ENCODE results near the gene KIF14.
"Not testable (repeated sequence)": the region's sequence is repeated elsewhere in the genome, so short reads cannot be mapped to it uniquely, and the experiment has no call there.

The KIF14 gene

GRCh38 chr1:200542162-200542561 lies 78.4 kb downstream of the KIF14 start:
- DNase-seq: no peak

- DNase-seq: no peak
Observed at GRCh38 chr1:200540281-200540680, 80.3 kb downstream of the KIF14 start.

GRCh38 chr1:200538179-200538578 lies 82.4 kb downstream of the KIF14 start:
- DNase-seq: no peak

GRCh38 chr1:200535605-200536004 lies 84.9 kb downstream of the KIF14 start:
- no peak for DNase-seq

GRCh38 chr1:200530623-200531261 lies 89.8 kb downstream of the KIF14 start:
- DNase-seq: no peak

GRCh38 chr1:200528858-200529606 lies 91.5 kb downstream of the KIF14 start:
- DNase-seq: no peak

- no peak for DNase-seq
Observed at GRCh38 chr1:200527670-200528069, 92.9 kb downstream of the KIF14 start.

GRCh38 chr1:200526709-200527612 lies 93.6 kb downstream of the KIF14 start:
- no peak for DNase-seq

- DNase-seq: no peak
Observed at GRCh38 chr1:200525090-200525987, 95.2 kb downstream of the KIF14 start.

- DNase-seq: not testable (repeated sequence)
Observed at GRCh38 chr1:200524551-200524950, 96.0 kb downstream of the KIF14 start.

- no peak for DNase-seq
Observed at GRCh38 chr1:200524092-200524491, 96.5 kb downstream of the KIF14 start.

- no peak for DNase-seq
Observed at GRCh38 chr1:200520735-200521134, 99.8 kb downstream of the KIF14 start.

GRCh38 chr1:200518524-200518923 lies 102.0 kb downstream of the KIF14 start:
- DNase-seq: no peak

GRCh38 chr1:200512191-200512590 lies 108.4 kb downstream of the KIF14 start:
- DNase-seq: no peak

GRCh38 chr1:200510228-200510623 lies 110.3 kb downstream of the KIF14 start:
- peak; percentile 60 for DNase-seq

- DNase-seq: no peak
Observed at GRCh38 chr1:200506471-200506870, 114.1 kb downstream of the KIF14 start.

GRCh38 chr1:200505257-200505656 lies 115.3 kb downstream of the KIF14 start:
- DNase-seq: no peak

Measured in activated T-cell treated with anti-CD3 and anti-CD28 coated beads for 4 hours (primary cell).